Fibroblast of skin of right biceps (primary cell): ENCODE results near the gene NDRG4.
"Not testable (repeated sequence)": the region's sequence is repeated elsewhere in the genome, so short reads cannot be mapped to it uniquely, and the experiment has no call there.

ENCODE experiments used
- DNase-seq: peaks from one replicate; pipeline ENCODE4 v3.0.0-alpha.2; 2013

NDRG4 gene

DNA sequence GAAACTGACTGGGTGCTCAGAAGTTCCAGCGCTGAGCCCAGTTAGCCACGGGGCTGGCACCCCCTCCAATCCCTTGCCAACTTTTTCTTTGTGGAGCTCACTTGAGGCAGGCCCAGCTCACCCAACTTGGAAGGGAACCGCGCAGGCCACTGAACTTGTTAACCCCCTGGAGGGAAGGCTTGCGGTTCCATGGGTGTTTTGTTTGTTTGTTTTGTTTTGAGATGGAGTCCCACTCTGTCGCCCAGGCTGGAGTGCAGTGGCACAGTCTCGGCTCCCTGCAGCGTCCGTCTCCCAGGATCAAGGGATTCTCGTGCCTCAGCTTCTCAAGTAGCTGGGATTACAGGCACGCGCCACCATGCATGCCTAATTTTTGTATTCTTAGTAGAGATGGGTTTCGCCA, 34.1 kb upstream of the NDRG4 start:
- DNase-seq, result no peak

DNA sequence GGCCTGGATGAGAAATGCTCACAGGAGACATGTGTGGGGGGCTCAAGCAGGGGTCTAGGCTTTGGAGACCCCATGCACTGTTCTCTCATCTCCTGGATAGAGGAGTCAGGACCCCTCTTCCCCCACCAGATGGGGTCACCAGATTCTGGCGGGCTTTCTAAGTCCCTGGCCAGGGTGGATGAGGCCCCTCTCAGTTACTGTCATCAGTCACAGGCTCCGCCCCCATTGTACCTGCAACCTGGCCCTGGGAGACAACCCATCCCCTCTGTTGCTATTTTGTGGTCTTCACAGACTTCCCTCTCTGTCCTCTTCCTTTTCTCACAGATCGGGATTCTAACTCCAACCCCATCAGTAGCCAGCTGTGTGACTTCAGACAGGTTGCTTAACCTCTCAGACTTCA, 33.5 kb upstream of the NDRG4 start:
- DNase-seq, result no peak

DNA sequence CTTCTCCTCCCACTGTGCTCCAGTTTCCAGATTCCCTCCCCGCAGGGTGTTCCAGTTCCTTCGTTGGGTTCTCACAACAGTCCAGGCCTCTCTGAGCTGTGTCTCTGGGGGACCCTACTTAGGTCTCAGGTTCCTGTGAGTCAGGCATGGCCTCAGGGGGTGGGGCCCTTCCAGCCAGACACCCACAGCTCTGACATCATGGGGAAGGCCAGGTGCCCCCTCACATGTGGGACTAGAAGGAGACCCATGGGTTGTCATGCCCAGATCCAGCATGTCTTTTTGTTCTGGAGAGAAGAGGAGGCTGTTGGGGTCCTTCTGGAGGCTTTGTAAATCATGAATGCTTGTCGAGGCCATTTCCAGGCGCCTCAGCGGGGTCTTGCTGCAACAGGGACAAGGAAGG, 32.0 kb upstream of the NDRG4 start:
- no peak for DNase-seq

DNA sequence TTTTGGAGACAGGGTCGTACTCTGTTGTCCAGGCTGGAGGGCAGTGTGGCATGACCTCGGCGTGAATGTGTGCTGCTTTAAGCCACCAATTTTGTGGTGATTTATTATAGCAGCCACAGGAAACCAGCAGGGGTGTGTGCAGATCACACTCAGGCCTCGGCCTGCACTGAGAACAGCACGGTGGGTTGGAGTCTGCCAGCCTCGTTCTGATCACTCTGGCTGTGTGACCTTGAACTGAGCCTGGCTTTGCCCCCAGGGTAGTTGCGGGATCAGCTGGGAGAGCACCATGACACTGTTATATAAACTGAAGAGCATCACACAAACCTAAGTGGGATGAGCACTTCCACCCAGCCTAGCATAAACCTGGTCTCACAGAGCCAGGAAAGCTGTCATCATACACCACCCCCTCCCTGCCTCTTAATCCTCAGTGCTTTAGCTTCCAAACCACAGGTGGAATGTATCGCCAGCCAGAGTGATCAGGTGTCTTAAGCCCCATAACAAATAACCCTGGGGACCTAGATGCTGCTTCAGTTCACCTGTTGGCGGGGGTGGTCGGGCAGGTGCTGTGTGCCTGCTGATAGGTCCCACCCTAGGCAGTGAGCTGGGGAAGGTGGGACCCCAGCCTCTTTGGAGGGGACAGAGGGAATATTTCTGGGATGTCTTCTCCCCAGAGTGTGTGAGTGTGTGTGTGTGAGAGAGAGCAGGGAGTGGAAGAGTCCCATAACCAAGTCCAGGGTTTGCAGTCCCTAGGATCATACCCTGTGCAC, 28.6 kb upstream of the NDRG4 start:
- no peak for DNase-seq

DNA sequence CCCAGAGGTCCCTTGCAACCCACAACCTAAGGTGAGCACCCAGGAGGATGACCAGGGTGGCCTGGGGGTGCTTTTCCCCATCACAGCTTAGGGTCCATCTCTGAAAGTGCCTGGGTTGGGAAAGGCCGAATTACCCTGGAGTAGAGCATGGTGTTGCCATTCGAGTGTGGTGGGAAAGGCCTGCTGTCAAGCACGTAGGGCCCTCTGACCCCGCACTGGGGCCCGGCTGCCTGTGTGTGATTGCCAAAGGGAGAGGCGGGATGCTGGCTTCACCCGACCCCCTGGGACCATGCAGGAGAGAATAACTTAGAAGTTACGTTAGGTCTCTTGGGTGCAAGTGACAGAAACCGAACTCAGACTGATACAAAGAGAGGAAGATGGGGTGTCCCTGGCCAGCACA, 27.7 kb upstream of the NDRG4 start:
- no peak for DNase-seq

DNA sequence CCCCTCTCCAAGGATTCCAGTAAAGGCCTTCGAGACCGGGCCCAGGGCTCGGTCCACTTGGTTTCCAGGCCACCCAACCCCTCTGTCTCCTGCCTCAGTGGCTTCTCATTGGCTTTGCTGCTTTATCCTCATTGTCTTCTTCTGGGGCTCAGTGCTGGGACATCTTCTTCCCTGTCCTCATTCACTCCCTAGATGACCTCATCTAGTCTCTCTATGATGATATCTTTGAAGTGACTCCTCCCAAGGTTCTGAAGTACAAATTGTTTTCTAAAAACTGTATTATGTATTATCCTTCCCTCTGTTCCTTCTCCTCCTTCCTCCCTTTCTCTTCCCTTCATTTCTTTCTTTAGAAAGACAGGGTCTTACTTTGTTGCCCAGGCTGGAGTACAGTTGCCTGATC, 27.1 kb upstream of the NDRG4 start:
- no peak for DNase-seq

DNA sequence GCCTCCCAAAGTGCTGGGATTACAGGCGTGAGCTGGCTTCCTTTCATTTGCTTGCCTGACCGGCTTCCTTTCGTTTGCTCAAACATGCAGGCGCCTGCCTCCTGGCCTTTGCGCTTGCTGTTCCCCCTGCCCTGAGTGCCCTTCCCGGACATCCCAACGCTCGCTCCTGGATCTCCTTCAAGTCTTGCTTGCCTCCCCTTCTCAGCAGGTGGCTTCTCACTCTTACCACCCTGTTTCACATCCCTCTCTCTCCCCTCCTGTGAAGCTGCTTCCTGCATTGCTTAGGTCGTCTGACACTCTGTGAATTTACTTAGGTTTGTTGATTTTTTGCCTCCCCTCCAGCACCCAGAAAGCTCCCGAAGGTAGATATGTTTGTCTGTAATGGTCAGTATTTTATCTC, 25.6 kb upstream of the NDRG4 start:
- no peak for DNase-seq

DNA sequence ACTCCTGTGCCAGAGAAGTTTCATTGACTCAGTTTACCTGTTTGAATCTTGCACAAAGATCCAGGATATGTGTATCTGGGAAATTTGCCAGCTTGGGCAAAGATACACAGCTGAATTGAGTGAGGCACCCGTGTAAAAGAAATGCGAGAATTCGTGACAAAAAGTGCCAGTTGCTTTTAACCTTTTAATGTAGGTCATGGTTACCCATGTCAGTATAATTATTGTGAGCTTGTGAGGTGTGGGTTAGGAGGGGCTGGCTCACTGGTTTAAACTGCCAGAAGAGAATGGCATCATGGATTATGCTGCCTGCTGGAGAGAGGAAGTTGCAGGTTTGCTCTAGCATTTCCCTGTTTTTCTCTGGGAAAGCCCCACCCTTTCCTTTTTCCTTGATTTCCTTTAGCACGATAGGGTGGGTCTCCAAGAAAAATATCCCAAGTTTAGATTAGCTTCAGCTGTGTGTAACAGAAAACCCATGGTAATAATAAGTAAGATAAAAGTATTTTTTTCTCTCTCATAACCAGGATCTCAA, 24.8 kb upstream of the NDRG4 start:
- no peak for DNase-seq

DNA sequence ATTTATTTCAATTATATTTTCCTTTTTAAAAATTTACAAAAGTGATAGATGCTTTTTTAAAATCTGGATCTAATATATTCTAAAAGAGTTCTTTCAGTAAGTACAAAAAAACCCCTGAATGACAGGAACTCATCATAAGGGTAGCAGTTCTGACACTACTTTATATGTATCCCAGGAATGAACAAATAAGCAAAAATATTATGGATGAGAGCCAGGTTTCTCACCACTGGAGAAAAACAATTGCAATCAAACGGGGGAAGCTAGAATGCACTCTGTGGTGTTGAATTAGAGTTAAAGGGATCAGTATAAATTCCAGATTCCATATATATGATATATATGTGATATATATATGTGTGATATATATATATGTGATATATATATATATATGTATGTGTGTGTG, 23.2 kb upstream of the NDRG4 start:
- no peak for DNase-seq

DNA sequence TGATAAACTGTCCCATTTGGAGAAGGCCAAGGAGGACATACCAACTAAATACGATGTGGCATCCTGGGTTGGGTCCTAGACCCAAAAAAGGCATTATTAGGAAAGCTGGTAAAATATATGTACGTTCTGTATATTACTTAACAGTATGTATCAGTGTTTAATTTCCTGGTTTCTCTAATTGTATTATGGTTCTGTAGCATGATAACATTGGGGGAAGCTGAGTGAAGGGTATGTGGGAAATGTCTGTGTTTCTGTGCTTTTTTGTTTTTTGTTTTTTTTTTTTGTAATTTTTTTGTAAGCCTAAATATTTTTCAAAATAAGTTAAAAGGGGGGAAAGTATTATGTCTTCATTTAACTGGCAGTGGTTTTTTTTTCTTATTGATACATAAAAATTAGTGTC, 21.5 kb upstream of the NDRG4 start:
- DNase-seq, result no peak

DNA sequence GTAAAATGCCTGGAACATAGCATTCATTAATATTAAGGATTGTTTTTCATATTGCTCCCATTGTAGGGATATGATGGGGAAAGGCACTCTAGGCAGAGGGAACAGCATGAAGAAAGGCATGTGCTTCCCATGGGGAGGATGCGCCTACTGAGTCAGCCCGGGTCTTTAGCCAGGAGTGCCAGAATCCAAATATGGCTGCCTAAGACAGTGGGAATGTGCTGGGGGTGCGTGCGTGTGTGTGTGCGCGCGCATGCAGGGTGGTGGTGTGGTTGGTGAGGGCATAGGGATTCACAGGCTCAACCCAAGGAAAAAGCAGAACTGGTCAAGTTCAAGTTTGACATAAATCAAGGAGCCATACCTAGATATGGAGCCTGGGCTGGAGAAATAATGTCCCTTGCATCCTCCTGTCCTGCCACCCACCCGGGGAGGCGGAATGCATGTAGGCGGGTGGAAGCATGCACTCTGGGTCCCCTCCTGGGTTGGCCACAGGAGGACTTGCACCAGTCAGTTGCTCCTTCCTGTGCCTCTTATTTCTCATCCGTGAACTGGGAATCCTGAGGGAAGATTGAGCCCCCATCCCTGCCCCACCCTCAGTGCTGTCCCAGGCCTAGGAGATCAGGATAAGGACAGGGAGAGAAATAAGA, 18.6 kb upstream of the NDRG4 start:
- DNase-seq, result no peak

DNA sequence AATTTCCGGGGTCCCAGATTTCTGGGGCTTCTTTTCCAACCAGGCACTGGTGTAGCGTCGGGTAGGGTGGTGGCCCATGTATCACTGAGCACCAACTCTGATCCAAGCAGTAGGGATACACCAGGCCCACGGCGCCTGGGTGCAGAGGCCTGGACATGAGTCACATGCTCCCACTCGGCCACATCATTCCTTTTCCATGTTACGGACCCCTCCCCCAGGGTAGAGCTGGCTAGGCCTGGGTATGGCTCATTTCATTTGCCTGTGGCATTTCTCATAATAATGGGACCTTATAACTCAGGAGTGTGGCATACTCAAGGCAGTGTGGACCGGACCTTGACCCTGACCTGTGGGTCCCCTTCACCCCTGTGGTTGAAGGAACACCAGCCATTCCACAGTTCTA, 18.0 kb upstream of the NDRG4 start:
- DNase-seq, result no peak

DNA sequence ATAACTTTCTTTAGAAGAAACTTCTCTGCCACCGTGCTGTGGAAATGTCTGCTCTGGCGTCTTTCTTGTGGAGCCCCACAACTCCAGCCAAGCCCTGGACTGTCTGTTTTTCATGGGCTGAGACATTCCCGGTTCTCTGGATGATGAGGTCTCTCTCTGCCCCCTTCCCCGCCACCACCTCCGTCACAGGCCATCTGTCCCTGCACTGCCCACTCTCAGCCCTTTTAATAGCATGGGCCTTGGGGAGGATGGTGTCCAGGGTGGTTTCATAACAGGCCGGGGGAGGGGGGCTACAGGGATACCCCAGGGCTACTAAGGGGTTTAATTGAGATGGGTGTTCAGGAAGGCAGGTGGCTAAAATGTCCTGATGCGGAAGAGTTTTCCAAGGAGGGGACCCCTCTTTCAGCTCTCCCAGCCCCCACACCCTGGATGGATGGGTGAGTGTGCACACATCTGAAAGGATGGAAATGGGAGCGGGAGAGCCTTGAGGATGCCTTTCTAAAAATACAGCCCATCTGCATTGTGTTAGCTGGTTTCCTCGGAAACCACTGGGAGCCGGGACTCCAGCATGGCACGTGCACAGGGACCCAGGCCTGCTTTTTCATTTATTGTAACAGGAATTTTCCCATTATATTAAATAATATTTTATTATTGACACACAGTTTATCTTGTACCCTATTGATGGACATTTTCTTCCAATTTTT, 14.6 kb upstream of the NDRG4 start:
- no peak for DNase-seq

DNA sequence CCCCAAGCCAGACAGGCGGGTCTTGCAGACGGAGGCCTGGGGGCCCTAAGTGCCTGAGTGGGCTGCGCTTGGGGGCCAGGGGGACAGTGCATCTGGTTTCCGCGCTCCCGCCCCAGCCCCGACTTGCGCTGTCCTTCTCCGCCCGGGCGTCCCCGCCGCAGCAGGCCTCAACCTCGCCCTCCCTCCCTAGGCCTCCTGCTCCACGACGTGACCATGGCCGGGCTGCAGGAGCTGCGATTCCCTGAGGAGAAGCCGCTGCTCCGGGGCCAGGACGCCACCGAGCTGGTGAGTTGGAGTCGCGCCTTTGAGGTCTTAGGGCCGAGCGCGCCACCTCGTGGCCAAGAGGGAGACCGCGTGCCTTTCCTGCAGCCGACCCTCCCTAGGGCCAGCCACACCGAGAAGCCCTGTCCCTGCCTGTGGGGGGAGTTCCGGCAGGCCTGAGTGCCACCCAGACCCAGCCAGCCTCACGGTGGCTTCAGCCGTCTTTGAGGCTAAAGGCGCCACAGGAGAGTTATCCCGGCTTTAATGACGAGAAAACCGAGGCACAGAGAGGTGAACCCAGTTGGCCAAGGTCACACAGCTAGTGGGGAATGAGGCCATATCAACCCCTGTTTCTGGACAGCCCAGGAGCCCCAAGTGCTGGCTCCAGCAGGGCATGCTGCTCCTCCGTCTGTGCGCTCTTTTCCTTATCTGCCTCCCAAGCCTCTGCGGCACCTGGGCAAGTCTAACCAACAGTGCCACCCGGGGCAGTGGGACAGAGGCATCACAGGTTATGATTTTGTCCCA, 12.2 kb upstream of the NDRG4 start:
- DNase-seq, result peak; percentile 72

DNA sequence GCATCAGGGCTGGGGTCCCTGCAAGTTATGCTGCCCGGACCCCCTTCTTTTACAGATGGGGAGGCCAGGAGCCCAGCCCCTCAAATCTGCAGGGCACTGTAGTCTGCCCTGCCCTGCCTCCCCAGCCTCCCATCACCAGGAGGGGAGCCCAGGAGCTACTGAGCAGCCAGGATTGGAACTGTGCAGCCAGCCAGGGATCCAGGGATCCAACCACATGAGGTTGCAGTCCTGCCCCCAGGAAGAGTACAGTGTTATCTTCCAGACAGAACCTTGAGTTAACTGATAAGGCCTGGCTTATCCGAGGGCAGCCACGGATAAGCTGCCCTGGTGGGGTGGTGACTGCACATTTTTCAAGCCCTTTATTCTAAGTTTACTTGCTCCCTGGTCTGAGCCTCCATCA, 11.4 kb upstream of the NDRG4 start:
- DNase-seq, result no peak

DNA sequence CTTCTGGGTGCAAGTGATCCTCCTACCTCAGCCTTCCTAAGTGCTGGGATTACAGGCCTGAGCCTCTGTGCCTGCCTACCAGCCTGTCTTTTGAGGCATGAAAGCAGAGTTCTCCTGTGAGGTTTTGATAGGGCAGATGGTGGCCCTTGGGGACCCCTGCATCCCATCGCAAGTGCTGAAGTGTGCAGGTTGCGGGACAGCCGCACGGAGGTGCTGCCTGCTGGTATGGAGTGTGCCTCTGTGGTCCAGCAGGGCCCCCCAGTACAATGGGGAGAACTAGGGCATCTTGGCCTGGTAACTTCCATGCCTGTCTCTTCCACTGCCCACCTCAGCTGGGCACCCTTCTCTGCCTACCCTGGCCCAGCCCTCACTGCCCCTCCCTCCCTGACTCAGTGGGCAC, 9.9 kb upstream of the NDRG4 start:
- DNase-seq, result no peak

DNA sequence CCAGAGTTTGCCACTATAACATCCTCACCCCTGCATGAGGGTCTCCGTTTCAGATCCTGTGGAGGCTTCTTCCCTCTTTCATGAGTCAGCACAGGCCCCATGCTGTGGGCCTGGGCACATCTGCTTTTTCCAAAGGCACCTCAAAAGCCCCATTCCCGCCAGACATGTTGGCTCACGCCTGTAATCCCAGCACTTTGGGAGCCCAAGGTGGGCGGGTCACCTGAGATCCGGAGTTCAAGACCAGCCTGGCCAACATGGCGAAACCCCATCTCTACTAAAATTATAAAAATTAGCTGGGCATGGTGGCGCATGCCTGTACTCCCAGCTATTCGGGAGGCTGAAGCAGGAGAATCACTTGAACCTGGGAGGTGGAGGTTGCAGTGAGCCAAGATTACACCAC, 9.4 kb upstream of the NDRG4 start:
- DNase-seq, result not testable (repeated sequence)

DNA sequence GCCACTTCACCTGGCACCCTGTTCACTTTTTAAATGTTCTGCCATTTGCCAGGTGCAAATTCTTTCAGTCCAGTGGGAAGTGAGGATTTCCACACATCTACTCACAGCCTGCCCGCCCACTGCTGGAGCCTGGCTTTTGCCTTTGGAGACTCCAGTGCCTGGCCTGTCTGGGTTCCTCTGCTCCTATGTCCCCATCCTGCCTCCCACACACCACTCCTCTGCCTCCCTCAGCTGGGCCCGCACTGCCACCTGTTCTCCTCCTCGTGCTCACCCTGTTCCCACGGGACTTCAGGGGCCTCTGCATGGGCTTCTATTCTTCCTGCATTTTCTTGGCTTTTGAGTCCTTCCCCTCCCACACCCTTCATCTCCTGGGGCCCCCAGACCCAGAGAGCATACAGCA, 7.9 kb upstream of the NDRG4 start:
- no peak for DNase-seq

DNA sequence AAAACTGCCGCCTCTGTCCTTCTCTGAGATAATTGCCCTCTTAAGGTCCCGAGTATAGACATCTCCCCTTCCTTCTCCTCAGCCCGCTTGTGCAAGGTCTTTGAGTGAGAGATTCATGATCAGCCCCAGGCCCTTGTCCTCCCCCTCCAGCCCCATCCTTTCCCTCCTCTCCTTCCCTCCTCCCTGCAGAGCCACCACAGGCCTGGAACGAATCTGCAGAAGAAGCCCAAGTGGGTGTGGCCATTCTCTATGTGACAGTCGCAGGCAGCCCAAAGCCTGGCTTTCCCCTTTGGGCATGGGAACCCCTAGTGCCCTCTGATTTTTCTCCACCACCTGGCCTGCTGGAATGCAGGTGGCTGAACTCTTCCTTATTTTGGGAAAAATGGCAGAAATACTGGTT, 7.2 kb upstream of the NDRG4 start:
- no peak for DNase-seq

DNA sequence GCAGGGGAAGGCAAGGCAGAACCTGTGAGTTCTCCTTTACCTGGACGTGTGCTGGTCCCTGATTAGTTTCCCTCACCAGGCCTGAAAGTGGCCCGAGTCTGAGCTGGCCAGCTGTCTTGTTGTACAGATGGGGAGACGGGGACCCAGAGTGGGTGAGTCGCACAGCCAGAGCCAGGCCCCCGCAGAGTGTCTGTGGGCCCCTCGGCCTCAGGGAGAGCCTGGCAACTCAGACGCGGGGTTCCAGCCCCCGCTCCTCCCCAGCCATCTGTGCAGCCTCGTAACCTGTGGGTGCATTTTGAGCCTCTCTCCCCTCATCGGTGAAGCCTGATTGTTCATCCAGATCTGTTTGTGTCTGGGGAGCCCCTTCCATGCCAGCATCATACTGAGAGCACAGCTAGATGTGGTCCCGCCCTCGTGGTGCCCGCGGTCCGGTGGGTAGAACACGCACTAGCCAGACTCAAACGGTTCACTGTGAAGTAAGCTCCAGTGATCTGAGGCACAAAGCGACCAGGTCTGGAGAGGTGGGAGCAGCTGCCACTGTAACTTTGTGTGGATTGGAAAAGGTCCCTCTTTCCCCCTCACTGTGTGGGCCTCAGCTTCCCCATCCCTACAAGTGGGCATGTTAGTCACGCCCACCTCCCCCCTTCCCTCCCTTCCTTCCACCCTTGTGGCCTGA, 6.0 kb upstream of the NDRG4 start:
- DNase-seq, result no peak

DNA sequence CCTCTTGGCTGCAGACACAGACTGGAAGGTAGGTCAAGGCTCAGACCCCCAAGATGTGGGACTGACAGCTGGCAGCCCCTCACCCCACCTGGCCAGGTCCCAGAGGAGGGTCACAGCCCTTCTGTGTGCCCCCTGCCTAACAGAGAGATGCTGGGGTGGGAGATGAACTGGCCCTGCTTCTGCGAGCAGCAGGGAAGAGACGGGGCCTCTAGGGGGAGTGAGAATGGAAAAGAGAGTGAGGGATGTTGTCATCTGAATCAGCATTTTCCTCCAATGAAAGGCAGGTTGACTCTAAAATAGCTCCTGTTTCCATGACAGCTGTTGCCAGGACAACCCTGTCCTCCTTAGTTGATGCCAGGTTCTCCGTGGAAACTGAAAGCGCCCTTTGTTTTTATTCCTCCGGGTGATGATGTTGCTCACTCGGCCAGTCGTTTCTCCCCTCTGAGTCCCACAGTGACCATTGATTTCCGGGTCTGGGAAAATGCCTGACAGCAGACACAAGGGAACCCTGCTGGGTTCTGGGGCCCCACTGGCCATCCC, 4.9 kb upstream of the NDRG4 start:
- DNase-seq, result peak; percentile 93
